Measurements from ENCODE around the gene NMU.
"Not testable (repeated sequence)": the region's sequence is repeated elsewhere in the genome, so short reads cannot be mapped to it uniquely, and the experiment has no call there.

The NMU gene

GRCh38 chr4:55618546-55619143 is 17.5 kb downstream of the NMU start:
- DNase-seq = no peak

- DNase-seq = no peak
Observed at GRCh38 chr4:55617587-55618197, 18.4 kb downstream of the NMU start.

- DNase-seq = no peak
Observed at GRCh38 chr4:55615008-55615407, 21.1 kb downstream of the NMU start.

GRCh38 chr4:55613621-55614020 is 22.5 kb downstream of the NMU start:
- no peak for DNase-seq

GRCh38 chr4:55612341-55612740 is 23.8 kb downstream of the NMU start:
- no peak for DNase-seq

- DNase-seq = no peak
Observed at GRCh38 chr4:55611358-55612059, 24.6 kb downstream of the NMU start.

GRCh38 chr4:55610381-55610780 is 25.7 kb downstream of the NMU start:
- DNase-seq = no peak

- DNase-seq = no peak
Observed at GRCh38 chr4:55609393-55609866, 26.7 kb downstream of the NMU start.

GRCh38 chr4:55608591-55608990 is 27.5 kb downstream of the NMU start:
- no peak for DNase-seq

- no peak for DNase-seq
Observed at GRCh38 chr4:55604996-55605395, 31.1 kb downstream of the NMU start.

GRCh38 chr4:55600640-55601039 is 35.5 kb downstream of the NMU start:
- no peak for DNase-seq

- DNase-seq = no peak
Observed at GRCh38 chr4:55598641-55599040, 37.5 kb downstream of the NMU start.

- no peak for DNase-seq
Observed at GRCh38 chr4:55592014-55592413, 44.1 kb downstream of the NMU start, which contains the start of gene PDCL2. Gene PDCL2 (minus strand): TSS chr4:55592245. CDS start chr4:55592109, 136 bp downstream.

GRCh38 chr4:55588160-55588559 is 47.9 kb downstream of the NMU start:
- DNase-seq = no peak

GRCh38 chr4:55582773-55583172 is 53.3 kb downstream of the NMU start:
- not testable (repeated sequence) for DNase-seq

GRCh38 chr4:55578341-55579010 is 57.6 kb downstream of the NMU start:
- DNase-seq = no peak

- DNase-seq = no peak
Observed at GRCh38 chr4:55575513-55575912, 60.6 kb downstream of the NMU start.

- no peak for DNase-seq
Observed at GRCh38 chr4:55574252-55574651, 61.8 kb downstream of the NMU start.

GRCh38 chr4:55571806-55572205 is 64.3 kb downstream of the NMU start:
- DNase-seq = no peak

GRCh38 chr4:55568905-55569504 is 67.1 kb downstream of the NMU start:
- no peak for DNase-seq

GRCh38 chr4:55561889-55562288 is 74.2 kb downstream of the NMU start:
- DNase-seq = no peak

GRCh38 chr4:55560096-55560495 is 76.0 kb downstream of the NMU start:
- no peak for DNase-seq

- peak in 1 of 2 donors; percentile 60 for DNase-seq
Observed at GRCh38 chr4:55554453-55555030, 81.6 kb downstream of the NMU start.

Data from CD4-positive, alpha-beta T cell treated with Interferon alpha-2 for 1 hour (primary cell).